Measurements from ENCODE around the gene OGDH.

DNA sequence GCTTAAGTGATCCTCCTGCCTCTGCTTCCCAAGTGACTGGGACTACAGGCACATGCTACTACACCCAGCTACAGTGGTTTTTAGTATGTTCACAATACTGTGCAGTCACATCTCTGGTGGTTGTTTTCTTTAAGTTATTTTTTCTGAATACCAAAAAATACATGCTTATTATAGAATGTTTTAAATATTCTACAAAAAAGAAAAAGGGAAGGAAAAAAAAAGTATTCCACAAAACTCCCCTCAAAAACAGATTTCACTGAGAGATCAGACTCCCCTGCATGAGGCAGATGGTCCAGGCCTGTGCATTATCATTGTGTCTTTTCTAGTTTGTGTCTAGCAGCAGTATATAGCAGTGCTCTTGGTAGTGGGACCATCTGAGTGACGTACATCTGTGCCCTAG is 36.8 kb downstream of the OGDH start:
- TF ChIP-seq, protein P1, sequence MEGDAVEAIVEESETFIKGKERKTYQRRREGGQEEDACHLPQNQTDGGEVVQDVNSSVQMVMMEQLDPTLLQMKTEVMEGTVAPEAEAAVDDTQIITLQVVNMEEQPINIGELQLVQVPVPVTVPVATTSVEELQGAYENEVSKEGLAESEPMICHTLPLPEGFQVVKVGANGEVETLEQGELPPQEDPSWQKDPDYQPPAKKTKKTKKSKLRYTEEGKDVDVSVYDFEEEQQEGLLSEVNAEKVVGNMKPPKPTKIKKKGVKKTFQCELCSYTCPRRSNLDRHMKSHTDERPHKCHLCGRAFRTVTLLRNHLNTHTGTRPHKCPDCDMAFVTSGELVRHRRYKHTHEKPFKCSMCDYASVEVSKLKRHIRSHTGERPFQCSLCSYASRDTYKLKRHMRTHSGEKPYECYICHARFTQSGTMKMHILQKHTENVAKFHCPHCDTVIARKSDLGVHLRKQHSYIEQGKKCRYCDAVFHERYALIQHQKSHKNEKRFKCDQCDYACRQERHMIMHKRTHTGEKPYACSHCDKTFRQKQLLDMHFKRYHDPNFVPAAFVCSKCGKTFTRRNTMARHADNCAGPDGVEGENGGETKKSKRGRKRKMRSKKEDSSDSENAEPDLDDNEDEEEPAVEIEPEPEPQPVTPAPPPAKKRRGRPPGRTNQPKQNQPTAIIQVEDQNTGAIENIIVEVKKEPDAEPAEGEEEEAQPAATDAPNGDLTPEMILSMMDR (IDR thresholded peaks at IDR 0.05): no peak
- no peak for TF ChIP-seq POLR2A (IDR thresholded peaks at IDR 0.05)

All from testis (tissue), 2 donors.